HG03354 (cell line): ENCODE data around the gene AATK.

Experiments used
- ATAC-seq: cut with Tn5 transposase; IDR thresholded peaks from one replicate; pipeline ENCODE4 v1.9.1; 2021; ENCODE audit warnings: mild to moderate bottlenecking; ENCODE audit not compliant: unreplicated experiment, poor library complexity, severe bottlenecking

The AATK gene

DNA sequence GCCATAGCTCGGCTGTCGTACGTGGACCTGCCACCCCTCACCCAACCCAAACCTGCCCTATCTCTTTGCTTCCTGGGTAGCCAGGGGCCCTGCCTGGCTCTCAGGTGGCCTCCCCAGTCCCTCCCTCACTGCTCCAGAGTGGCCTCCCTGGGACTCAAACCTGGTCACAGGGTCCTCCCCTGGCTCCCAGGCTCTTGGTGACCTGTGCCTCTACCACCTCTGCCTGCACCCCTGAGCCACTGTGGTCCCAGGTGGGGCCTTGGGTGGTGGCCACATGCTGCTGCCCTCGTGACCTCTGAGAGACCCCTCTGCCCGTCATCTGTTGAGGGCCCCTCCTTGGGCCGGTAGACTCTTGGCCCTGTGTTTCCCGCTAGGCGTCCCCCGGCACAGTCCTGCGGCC, 65.4 kb downstream of the AATK start:
- ATAC-seq = no peak

- no peak for ATAC-seq
These were observed 66.1 kb downstream of the AATK start for GRCh38 chr17:81099888-81100287.

DNA sequence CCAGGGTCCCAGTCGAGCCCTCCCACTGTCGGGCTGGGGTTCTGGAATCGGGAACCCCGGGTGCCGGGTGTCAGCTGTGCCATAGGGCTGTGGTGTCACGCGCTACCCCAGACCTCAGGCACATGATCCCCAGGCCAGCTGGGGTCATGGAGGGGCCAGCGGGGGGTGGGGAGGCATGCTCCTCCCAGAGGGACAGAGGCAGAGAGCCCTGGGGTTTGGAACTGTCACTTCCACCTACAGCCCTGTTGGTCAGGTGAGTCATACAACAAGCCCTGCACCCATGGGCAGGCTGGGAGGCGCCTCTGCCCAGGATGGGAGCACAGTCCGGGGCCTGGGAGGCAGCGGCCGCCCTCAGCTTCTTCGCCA, 68.1 kb downstream of the AATK start:
- ATAC-seq = no peak

- ATAC-seq = no peak
These were observed 68.7 kb downstream of the AATK start for GRCh38 chr17:81097134-81097942.

DNA sequence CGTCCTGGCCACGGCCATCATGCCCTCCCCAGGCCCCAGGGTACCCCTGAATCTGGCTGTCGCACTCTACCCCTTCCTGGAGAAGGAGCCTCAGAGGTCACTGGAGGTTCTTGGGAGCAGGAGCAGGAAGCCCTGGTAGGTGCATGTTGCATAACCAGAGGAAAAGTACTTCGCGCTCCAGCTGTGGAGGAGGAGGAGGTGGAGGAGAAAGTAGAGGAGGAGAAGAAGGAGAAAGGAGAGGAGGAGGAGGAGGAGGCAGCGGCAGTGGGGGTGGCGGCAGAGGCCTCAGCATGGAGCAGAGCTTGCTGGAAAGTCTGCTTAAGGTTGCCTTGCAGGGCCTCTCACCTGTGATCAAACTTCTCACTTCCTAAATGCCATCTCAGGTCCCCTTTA, 69.3 kb downstream of the AATK start:
- no peak for ATAC-seq

- ATAC-seq = no peak
These were observed 70.6 kb downstream of the AATK start for GRCh38 chr17:81095383-81095762.

DNA sequence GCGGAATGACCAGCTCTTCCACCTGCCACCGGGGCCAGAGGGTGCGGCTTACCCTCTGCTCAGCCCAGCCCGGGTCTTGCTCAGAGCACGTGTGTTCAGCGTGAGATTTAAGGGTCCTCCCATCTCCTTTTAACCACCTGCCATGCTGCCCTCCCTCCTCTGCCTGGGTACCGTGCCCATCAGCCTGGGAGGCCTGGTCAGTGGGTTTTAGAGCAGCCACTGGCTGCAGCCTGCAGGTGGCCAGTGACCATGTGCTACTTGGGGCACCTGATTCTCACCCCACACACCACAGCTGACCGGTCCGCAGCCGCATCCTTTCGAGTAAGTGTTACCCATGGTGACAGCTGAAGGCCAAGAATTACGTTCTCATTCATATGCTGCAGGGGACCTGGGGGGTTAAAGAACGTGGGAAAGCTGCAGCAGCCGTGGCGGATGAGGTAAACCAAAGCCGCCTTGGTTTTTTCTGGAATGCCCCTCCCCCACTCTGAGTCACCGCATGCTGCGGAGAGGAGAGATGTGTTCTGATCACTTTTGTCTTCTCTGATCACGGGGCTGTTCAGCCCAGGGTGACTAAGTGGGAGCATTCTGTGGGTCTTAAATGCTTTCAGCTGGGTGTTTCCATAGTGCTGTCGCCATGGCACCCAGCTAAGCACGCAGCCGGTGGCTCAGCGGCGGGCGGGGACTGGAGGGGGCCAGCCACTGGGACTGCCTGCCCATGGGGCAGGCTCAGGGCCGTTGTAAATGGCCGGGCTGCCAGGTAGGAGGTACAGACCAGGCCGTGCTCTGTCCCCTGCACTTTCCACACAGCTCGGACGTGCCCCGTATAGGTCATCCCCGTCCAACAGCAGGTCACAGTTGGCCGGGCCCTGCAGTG, 71.3 kb downstream of the AATK start:
- peak; percentile 57 for ATAC-seq

- no peak for ATAC-seq
These were observed 72.2 kb downstream of the AATK start for GRCh38 chr17:81093619-81094508.

GRCh38 chr17:81092518-81093095, 73.4 kb downstream of the AATK start:
- no peak for ATAC-seq

DNA sequence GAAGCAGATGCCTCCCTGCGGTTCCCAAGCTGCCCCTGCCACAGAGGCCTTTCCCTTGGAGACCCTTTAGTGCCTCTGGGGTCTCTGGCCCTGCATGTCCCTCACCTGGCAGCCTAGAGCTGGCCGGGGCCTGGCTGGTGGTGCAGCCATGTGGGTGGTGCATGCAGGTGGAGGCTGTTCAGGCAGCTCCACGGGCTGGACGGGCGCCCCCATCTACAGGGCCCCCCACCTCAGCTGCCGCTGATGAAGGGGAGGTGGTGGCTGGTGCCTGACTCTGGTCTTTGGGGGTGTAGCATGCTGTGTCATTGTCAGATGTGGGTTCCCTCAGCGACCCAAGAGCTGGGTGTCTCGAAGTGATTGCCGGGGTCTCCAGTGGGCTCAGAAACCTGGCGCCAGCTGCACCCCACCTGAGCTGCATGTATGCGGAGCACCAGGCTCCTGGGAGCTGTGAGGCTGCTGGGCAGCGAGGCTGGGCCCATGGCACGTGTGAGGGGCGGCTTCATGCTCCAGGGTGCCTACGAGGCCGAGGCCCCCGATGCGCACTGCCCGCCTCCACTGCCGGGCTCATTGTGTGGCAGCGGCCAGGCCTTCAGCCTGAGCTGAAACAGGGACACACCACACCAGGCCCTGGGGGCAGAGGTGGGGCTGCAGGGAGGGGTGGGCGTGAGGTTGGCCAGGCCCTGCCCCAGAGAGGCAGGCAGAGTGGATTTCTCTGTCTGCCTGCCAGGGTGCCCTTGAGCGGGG, 74.1 kb downstream of the AATK start:
- no peak for ATAC-seq

GRCh38 chr17:81091154-81091553, 74.9 kb downstream of the AATK start:
- ATAC-seq = no peak

GRCh38 chr17:81090361-81091136, 75.5 kb downstream of the AATK start:
- ATAC-seq = no peak

- ATAC-seq = no peak
These were observed 79.1 kb downstream of the AATK start for GRCh38 chr17:81086789-81087551.

DNA sequence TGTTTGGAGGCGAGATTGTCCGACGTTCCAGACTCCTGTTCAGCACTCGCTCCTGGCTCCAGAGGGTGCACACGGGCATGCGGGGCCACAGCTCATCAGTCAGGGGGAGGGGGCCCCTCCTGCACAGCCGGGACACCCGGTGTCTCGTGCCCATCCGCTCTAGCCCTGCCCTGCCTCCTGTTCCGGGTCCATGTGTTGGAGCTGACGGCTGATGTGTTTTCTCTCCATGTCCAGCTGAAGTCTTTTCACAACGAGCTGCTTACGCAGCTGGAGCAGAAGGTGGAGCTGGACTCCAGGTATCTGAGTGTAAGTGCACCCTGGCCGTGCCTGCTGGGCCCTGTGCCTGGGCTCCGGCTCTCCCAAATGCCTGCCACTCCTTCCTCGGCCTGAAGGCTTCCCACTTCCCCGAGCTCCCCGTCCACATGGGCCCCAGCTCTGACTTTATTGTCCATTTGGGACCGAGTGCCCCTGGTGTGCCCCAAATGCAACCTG, 80.6 kb downstream of the AATK start:
- ATAC-seq = no peak

GRCh38 chr17:81084680-81085419, 81.2 kb downstream of the AATK start:
- ATAC-seq = no peak

DNA sequence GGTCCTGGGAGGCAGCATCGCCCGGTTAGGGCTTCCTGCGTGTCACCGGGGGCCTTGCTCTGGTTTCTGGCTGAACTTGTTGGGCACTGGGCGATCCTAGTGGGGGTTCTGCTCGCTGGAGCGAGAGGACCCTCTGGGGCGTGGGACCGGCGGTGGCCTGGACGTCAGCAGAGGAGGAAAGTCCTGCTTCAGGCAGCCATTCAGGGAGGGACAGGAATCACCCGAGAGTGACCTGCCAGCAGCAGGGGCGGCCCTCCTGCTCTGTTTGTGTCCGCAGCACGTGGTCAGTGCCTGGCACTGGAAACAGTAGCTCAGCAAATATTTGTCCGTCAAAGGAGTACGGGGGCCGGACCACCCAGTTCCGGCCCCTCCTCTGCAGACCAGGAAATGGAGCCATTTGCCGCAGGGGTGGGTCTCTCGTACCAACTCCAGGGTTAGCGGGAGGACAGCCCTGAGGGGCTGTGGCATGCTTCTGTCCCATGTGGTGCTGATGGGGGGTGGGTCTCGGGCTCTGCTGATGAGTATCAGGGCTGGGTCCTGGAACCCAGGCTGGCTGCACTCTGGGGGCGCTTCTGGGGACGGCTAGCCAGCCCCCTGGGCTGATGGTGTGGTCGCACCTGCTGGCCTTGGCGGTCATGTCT, 82.8 kb downstream of the AATK start:
- no peak for ATAC-seq
